HepG2 (cell line): ENCODE results near the gene SRC. TPM values are rescaled to one million over a fixed set of nuclear protein-coding genes. Genes with fewer than 3 reads are reported as not detected.

Experiments
- HNRNPLL ChIP-seq: fragments of 200-400 bp; formaldehyde crosslinking; IDR thresholded peaks from 2 replicates; pipeline ENCODE4 v1.6.1; 2017; ENCODE audit warnings: mild to moderate bottlenecking, low read depth, low read length; ENCODE audit not compliant: poor library complexity, severe bottlenecking
- JARID2 ChIP-seq: sonication (generic); formaldehyde crosslinking; IDR thresholded peaks from 2 replicates; pipeline ENCODE4 v1.8.1; 2023; ENCODE audit warnings: missing genetic modification reagents, inconsistent platforms; ENCODE audit not compliant: insufficient replicate concordance
- JUN ChIP-seq: sonication (generic); formaldehyde crosslinking; IDR thresholded peaks from 2 replicates; pipeline ENCODE4 v1.4.0; 2020; ENCODE audit warnings: mild to moderate bottlenecking, missing genetic modification reagents
- JUNB ChIP-seq: sonication (generic); formaldehyde crosslinking; IDR thresholded peaks from 2 replicates; pipeline ENCODE4 v1.8.0; 2022; ENCODE audit warnings: missing genetic modification reagents, mild to moderate bottlenecking, borderline replicate concordance
- KDM2A ChIP-seq: sonication (generic); formaldehyde crosslinking; IDR thresholded peaks from 2 replicates; pipeline ENCODE4 v1.4.0; 2020; ENCODE audit warnings: low read depth, missing genetic modification reagents, borderline replicate concordance
- MBNL3 ChIP-seq: fragments of 250-450 bp; sonication (Bioruptor Pico); conservative IDR thresholded peaks from 2 replicates; pipeline ENCODE4 v1.8.0; 2022; ENCODE audit warnings: mild to moderate bottlenecking, inconsistent platforms
- NR2F2 ChIP-seq: IDR thresholded peaks from 2 replicates; pipeline ENCODE4 v1.6.1; 2012; ENCODE audit warnings: low read depth, inconsistent platforms, borderline replicate concordance
- RAD51 ChIP-seq: fragments of 450-650 bp; IDR thresholded peaks from 2 replicates; pipeline ENCODE4 v1.6.1; 2016; ENCODE audit warnings: borderline replicate concordance
- RCOR2 ChIP-seq: IDR thresholded peaks from 2 replicates; pipeline ENCODE4 v1.6.1; 2016; ENCODE audit warnings: missing biosample characterization, missing genetic modification reagents
- SIN3A ChIP-seq: IDR thresholded peaks from 2 replicates; pipeline ENCODE4 v1.6.1; 2011; ENCODE audit warnings: low read depth, mild to moderate bottlenecking, control low read depth, low read length, borderline replicate concordance
- SP5 ChIP-seq: IDR thresholded peaks from 2 replicates; pipeline ENCODE4 v1.6.1; 2016; ENCODE audit warnings: low read depth, borderline replicate concordance
- ZKSCAN1 ChIP-seq: fragments of 150-350 bp; IDR thresholded peaks from 2 replicates; pipeline ENCODE4 v1.6.1; 2014; ENCODE audit warnings: low read length
- ZNF264 ChIP-seq: sonication (generic); formaldehyde crosslinking; IDR thresholded peaks from 2 replicates; pipeline ENCODE4 v1.4.0; 2020; ENCODE audit warnings: missing genetic modification reagents
- ZNF282 ChIP-seq: fragments of 450-650 bp; IDR thresholded peaks from 2 replicates; pipeline ENCODE4 v1.6.1; 2018; ENCODE audit not compliant: partially characterized antibody
- ZNF331 ChIP-seq: sonication (generic); formaldehyde crosslinking; IDR thresholded peaks from 2 replicates; pipeline ENCODE4 v1.4.0; 2020; ENCODE audit warnings: missing genetic modification reagents
- ZNF614 ChIP-seq: IDR thresholded peaks from 2 replicates; pipeline ENCODE4 v1.6.1; 2018; ENCODE audit warnings: missing biosample characterization, missing genetic modification reagents, inconsistent platforms, borderline replicate concordance
- ZNF772 ChIP-seq: sonication (generic); formaldehyde crosslinking; IDR thresholded peaks from 2 replicates; pipeline ENCODE4 v1.5.0; 2020; ENCODE audit warnings: mild to moderate bottlenecking, missing genetic modification reagents
- ZXDC ChIP-seq: sonication (generic); formaldehyde crosslinking; IDR thresholded peaks from 2 replicates; pipeline ENCODE4 v1.5.0; 2020; ENCODE audit warnings: mild to moderate bottlenecking, missing genetic modification reagents
- polyA plus RNA-seq, 8 experiments: library from polyadenylated mRNA; depleted of rRNA in 3 of 8; stranded (reverse) in 7 of 8; unstranded in 1 of 8; fragments of >200 nt; fragmentation: Illumina TruSeq in 4 of 8; extraction: Trizol in 4 of 8; gene quantifications; 2 replicates each; pipeline versions ENCODE4 v1.2.1 to v1.2.3, GENCODE V29; 2011 to 2016; ENCODE audit warnings: low read depth in 4 of 8, missing spikeins in 1 of 8, mixed read lengths in 1 of 8; ENCODE audit not compliant: insufficient read depth in 1 of 8
- total RNA-seq, 5 experiments: library from RNA; depleted of rRNA; stranded (reverse); fragments of >200 nt; fragmentation: Illumina TruSeq; extraction: Trizol; gene quantifications; 2 replicates each; pipeline ENCODE4 v1.2.3, GENCODE V29; 2016; ENCODE audit warnings: low read depth in 1 of 5
- TF ChIP-seq, protein P1 (sequence below): sonication (generic); formaldehyde crosslinking; IDR thresholded peaks from 2 replicates; pipeline ENCODE4 v1.5.0; 2020; ENCODE audit warnings: missing genetic modification reagents, mild to moderate bottlenecking, borderline replicate concordance
- TF ChIP-seq, protein P2 (sequence below): sonication (generic); formaldehyde crosslinking; IDR thresholded peaks from 2 replicates; pipeline ENCODE4 v1.5.0; 2020; ENCODE audit warnings: missing genetic modification reagents, mild to moderate bottlenecking, borderline replicate concordance
- TF ChIP-seq, protein P3 (sequence below): sonication (generic); formaldehyde crosslinking; IDR thresholded peaks from 2 replicates; pipeline ENCODE4 v1.4.0; 2020; ENCODE audit warnings: missing genetic modification reagents
- TF ChIP-seq, protein P4 (sequence below): sonication (generic); formaldehyde crosslinking; IDR thresholded peaks from 2 replicates; pipeline ENCODE4 v1.5.0; 2020; ENCODE audit warnings: missing genetic modification reagents

The SRC gene
- total and polyA plus RNA-seq, 2 of the 13 experiments (the other 11 are each of a cell fraction or from before 2014, with no cell fraction given): 54.7 to 192 TPM

- TF ChIP-seq, protein P1, sequence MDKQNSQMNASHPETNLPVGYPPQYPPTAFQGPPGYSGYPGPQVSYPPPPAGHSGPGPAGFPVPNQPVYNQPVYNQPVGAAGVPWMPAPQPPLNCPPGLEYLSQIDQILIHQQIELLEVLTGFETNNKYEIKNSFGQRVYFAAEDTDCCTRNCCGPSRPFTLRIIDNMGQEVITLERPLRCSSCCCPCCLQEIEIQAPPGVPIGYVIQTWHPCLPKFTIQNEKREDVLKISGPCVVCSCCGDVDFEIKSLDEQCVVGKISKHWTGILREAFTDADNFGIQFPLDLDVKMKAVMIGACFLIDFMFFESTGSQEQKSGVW (CRISPR knock-in tag): no peak
- TF ChIP-seq ZKSCAN1 (peak; percentile 90), KDM2A (peak; percentile 51; the same call in 1 of the 2 replicates), NR2F2 (no peak), MBNL3 (no peak), RCOR2 (CRISPR knock-in tag) (peak; percentile 99), HNRNPLL (no peak), ZXDC (CRISPR knock-in tag) (no peak), JARID2 (CRISPR knock-in tag) (no peak), SIN3A (no peak), RAD51 (no peak), JUNB (CRISPR knock-in tag) (peak; percentile 89), ZNF331 (CRISPR knock-in tag) (peak; percentile 34; the same call in 1 of the 2 replicates), SP5 (CRISPR knock-in tag) (peak; percentile 12; the same call in 1 of the 2 replicates), ZNF772 (CRISPR knock-in tag) (no peak), ZNF282 (no peak), ZNF264 (0 out of 2 replicates have a peak, but pooled peaks have one; percentile 36), JUN (CRISPR knock-in tag) (peak; percentile 79), ZNF614 (CRISPR knock-in tag) (peak; percentile 74; the same call in 1 of the 2 replicates)
- TF ChIP-seq, protein P2, sequence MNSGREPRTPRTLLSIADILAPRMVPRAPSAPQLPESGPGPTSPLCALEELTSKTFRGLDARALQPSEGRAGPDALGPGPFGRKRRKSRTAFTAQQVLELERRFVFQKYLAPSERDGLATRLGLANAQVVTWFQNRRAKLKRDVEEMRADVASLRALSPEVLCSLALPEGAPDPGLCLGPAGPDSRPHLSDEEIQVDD (CRISPR knock-in tag): no peak
- TF ChIP-seq, protein P3, sequence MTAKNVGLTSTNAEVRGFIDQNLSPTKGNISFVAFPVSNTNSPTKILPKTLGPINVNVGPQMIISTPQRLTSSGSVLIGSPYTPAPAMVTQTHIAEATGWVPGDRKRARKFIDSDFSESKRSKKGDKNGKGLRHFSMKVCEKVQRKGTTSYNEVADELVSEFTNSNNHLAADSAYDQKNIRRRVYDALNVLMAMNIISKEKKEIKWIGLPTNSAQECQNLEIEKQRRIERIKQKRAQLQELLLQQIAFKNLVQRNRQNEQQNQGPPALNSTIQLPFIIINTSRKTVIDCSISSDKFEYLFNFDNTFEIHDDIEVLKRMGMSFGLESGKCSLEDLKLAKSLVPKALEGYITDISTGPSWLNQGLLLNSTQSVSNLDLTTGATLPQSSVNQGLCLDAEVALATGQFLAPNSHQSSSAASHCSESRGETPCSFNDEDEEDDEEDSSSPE (CRISPR knock-in tag): 0 out of 2 replicates have a peak, but pooled peaks have one; percentile 35
- TF ChIP-seq, protein P4, sequence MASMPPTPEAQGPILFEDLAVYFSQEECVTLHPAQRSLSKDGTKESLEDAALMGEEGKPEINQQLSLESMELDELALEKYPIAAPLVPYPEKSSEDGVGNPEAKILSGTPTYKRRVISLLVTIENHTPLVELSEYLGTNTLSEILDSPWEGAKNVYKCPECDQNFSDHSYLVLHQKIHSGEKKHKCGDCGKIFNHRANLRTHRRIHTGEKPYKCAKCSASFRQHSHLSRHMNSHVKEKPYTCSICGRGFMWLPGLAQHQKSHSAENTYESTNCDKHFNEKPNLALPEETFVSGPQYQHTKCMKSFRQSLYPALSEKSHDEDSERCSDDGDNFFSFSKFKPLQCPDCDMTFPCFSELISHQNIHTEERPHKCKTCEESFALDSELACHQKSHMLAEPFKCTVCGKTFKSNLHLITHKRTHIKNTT (CRISPR knock-in tag): no peak
Observed at GRCh38 chr20:37379967-37380828, 34.3 kb downstream of the SRC start (continued).
